ENCODE results near the gene CHCHD1. TPM values are rescaled to one million over a fixed set of nuclear protein-coding genes. Genes with fewer than 3 reads are reported as not detected.

Gene CHCHD1
- polyA plus RNA-seq, 2 of the 4 experiments (the other 2 are of a cell fraction) = 75.4 to 80.6 TPM

- Histone ChIP-seq H3K4me3 (no peak overlapping the region), H3K9me3 (no peaks in the 10 kb centered on the region), H3K27ac (no peak overlapping the region), H3K4me2 (no peak overlapping the region), H3K4me1 (peaks cover 35% of the 10 kb centered on the region)
- ATAC-seq = no peak
- ChIA-PET CTCF (interaction anchor here (0.7 kb wide), 1 partner anchor 15 kb away, joined by 3 read pairs; no protein-coding TSS in a partner anchor), POLR2A (interaction anchor here (0.7 kb wide), 1 partner anchor 16 kb away, joined by 4 read pairs; no protein-coding TSS in a partner anchor)
- FAIRE-seq = no peak
- TF ChIP-seq HOXB5 (CRISPR knock-in tag; IDR thresholded peaks at IDR 0.05) = no peak
- no peak for TF ChIP-seq JUN (IDR thresholded peaks at IDR 0.05)
- no peak for TF ChIP-seq NFE2L2 (conservative IDR thresholded peaks at IDR 0.05; ENCODE audit: low read length)
- TF ChIP-seq ZNF302 (CRISPR knock-in tag; IDR thresholded peaks at IDR 0.05) = no peak
- no peak for TF ChIP-seq POLR2AphosphoS2 (conservative IDR thresholded peaks at IDR 0.05; ENCODE audit: low read length)
- TF ChIP-seq FOXS1 (CRISPR knock-in tag; IDR thresholded peaks at IDR 0.05) = no peak
- TF ChIP-seq SMC3 (IDR thresholded peaks at IDR 0.05) = no peak
- TF ChIP-seq EHMT2 (IDR thresholded peaks at IDR 0.05; ENCODE audit: low read depth) = no peak
- no peak for TF ChIP-seq ATOH8 (CRISPR knock-in tag; IDR thresholded peaks at IDR 0.05; ENCODE audit: low read depth)
- no peak for TF ChIP-seq NPAS2 (CRISPR knock-in tag; IDR thresholded peaks at IDR 0.05; ENCODE audit: borderline replicate concordance)
- DNase-seq (ENCODE audit: low read depth in 1 of 2, low spot score in 1 of 2) = no peak
- 92% methylated on average over 5 of the region's 5 CpGs for WGBS (ENCODE audit: missing lambda C conversion rate)
Measured at GRCh38 chr10:73779018-73779417, 2.8 kb upstream of the CHCHD1 start.

- peak overlapping the region; percentile 94; the same call in 1 of the 3 replicates for H3K4me2 ChIP-seq
- FAIRE-seq (no peak), ATAC-seq (no peak), DNase-seq (ENCODE audit: low read depth in 1 of 2, low spot score in 1 of 2) (no peak)
- H3K9me3 ChIP-seq = no peaks in the 10 kb centered on the region
- TF ChIP-seq POLR2A (IDR thresholded peaks at IDR 0.05; ENCODE audit: low read length) = no peak
- no peak for TF ChIP-seq HOXA7 (CRISPR knock-in tag; IDR thresholded peaks at IDR 0.05)
- no peak for TF ChIP-seq RAD21 (conservative IDR thresholded peaks at IDR 0.05 in 1 of 2, IDR thresholded peaks at IDR 0.05 in 1 of 2)
- TF ChIP-seq, protein P1, sequence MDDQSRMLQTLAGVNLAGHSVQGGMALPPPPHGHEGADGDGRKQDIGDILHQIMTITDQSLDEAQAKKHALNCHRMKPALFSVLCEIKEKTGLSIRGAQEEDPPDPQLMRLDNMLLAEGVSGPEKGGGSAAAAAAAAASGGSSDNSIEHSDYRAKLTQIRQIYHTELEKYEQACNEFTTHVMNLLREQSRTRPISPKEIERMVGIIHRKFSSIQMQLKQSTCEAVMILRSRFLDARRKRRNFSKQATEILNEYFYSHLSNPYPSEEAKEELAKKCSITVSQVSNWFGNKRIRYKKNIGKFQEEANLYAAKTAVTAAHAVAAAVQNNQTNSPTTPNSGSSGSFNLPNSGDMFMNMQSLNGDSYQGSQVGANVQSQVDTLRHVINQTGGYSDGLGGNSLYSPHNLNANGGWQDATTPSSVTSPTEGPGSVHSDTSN (IDR thresholded peaks at IDR 0.05) = no peak
- no peak for TF ChIP-seq PHF8 (IDR thresholded peaks at IDR 0.05; ENCODE audit: borderline replicate concordance, low read depth)
- no peak for TF ChIP-seq MAZ (IDR thresholded peaks at IDR 0.05; ENCODE audit: borderline replicate concordance, low read depth, low read length)
- no peak for TF ChIP-seq TP53 (CRISPR knock-in tag; IDR thresholded peaks at IDR 0.05)
- no peak for TF ChIP-seq EHMT2 (IDR thresholded peaks at IDR 0.05; ENCODE audit: low read depth)
- TF ChIP-seq MAX (IDR thresholded peaks at IDR 0.05) = no peak
- no peak for TF ChIP-seq ZC3H11A (IDR thresholded peaks at IDR 0.05)
- no peak for TF ChIP-seq SMC3 (IDR thresholded peaks at IDR 0.05)
- no peak for TF ChIP-seq KDM5A (IDR thresholded peaks at IDR 0.05)
- TF ChIP-seq CEBPB (IDR thresholded peaks at IDR 0.05) = no peak
- TF ChIP-seq, protein P2, sequence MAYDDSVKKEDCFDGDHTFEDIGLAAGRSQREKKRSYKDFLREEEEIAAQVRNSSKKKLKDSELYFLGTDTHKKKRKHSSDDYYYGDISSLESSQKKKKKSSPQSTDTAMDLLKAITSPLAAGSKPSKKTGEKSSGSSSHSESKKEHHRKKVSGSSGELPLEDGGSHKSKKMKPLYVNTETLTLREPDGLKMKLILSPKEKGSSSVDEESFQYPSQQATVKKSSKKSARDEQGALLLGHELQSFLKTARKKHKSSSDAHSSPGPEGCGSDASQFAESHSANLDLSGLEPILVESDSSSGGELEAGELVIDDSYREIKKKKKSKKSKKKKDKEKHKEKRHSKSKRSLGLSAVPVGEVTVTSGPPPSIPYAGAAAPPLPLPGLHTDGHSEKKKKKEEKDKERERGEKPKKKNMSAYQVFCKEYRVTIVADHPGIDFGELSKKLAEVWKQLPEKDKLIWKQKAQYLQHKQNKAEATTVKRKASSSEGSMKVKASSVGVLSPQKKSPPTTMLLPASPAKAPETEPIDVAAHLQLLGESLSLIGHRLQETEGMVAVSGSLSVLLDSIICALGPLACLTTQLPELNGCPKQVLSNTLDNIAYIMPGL (CRISPR knock-in tag; IDR thresholded peaks at IDR 0.05; ENCODE audit: borderline replicate concordance) = no peak
- TF ChIP-seq, protein P3, sequence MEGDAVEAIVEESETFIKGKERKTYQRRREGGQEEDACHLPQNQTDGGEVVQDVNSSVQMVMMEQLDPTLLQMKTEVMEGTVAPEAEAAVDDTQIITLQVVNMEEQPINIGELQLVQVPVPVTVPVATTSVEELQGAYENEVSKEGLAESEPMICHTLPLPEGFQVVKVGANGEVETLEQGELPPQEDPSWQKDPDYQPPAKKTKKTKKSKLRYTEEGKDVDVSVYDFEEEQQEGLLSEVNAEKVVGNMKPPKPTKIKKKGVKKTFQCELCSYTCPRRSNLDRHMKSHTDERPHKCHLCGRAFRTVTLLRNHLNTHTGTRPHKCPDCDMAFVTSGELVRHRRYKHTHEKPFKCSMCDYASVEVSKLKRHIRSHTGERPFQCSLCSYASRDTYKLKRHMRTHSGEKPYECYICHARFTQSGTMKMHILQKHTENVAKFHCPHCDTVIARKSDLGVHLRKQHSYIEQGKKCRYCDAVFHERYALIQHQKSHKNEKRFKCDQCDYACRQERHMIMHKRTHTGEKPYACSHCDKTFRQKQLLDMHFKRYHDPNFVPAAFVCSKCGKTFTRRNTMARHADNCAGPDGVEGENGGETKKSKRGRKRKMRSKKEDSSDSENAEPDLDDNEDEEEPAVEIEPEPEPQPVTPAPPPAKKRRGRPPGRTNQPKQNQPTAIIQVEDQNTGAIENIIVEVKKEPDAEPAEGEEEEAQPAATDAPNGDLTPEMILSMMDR (IDR thresholded peaks at IDR 0.05) = no peak
- no peak for TF ChIP-seq TFCP2L1 (CRISPR knock-in tag; IDR thresholded peaks at IDR 0.05)
- no peak overlapping the region for H3K4me3 ChIP-seq
- peaks cover 29% of the 10 kb centered on the region for H3K4me1 ChIP-seq
- WGBS (ENCODE audit: missing lambda C conversion rate) = 84% methylated on average over 3 of the region's 3 CpGs
- ChIA-PET POLR2A (no interaction called here), CTCF (interaction anchor here (0.6 to 0.7 kb wide), 3 partner anchors 11 to 324 kb away, joined by 3 to 4 read pairs (median 3); no protein-coding TSS in a partner anchor)
- no peak overlapping the region for H3K27ac ChIP-seq
Measured at GRCh38 chr10:73779539-73780197, 2.2 kb upstream of the CHCHD1 start.

Data from A549 (cell line).